Renal cortex interstitium (tissue), 11 donors: ENCODE results near the gene HTR7. TPM values are rescaled to one million over a fixed set of nuclear protein-coding genes. Genes with fewer than 3 reads are reported as not detected.
A peak's percentile ranks its signal among the peaks of the same experiment; 100 is the strongest.

Experiments used
- DNase-seq, 11 donors: peaks; one replicate each; pipeline ENCODE4 v3.0.0-alpha.2; 2013; ENCODE audit warnings: low read depth in 9 of 11, low spot score in 4 of 11; ENCODE audit errors: extremely low read depth in 1 of 11
- polyA plus RNA-seq, 3 donors: library from polyadenylated mRNA; unstranded; fragments of 120-200 nt; gene quantifications; one replicate each; pipeline ENCODE4 v1.2.1, GENCODE V29; 2013; ENCODE audit not compliant: insufficient read length in 3 of 3

Gene HTR7
- polyA plus RNA-seq, 3 donors: 0.50 to 0.88 (median 0.70) TPM

GRCh38 chr10:90775351-90776028, 82.3 kb downstream of the HTR7 start:
- no peak for DNase-seq

GRCh38 chr10:90769946-90770841, 87.6 kb downstream of the HTR7 start:
- no peak for DNase-seq

GRCh38 chr10:90751107-90751997, 106.5 kb downstream of the HTR7 start:
- peak in 7 of 11 donors; percentile 3 to 15 (median 10) for DNase-seq

GRCh38 chr10:90746829-90747228, 111.0 kb downstream of the HTR7 start:
- DNase-seq: no peak

- DNase-seq: no peak
These were observed 112.3 kb downstream of the HTR7 start for GRCh38 chr10:90745565-90745964.

GRCh38 chr10:90743291-90743690, 114.5 kb downstream of the HTR7 start:
- no peak for DNase-seq

GRCh38 chr10:90741926-90742565, 115.8 kb downstream of the HTR7 start:
- DNase-seq: peak in 1 of 11 donors; percentile 1

GRCh38 chr10:90740265-90740664, 117.6 kb downstream of the HTR7 start:
- DNase-seq: no peak

GRCh38 chr10:90738885-90739284, 119.0 kb downstream of the HTR7 start:
- DNase-seq: peak in 3 of 11 donors; percentile 12 to 28 (median 15)

GRCh38 chr10:90734415-90734814, 123.4 kb downstream of the HTR7 start:
- DNase-seq: no peak

- DNase-seq: no peak
These were observed 125.3 kb downstream of the HTR7 start for GRCh38 chr10:90732581-90732980.

- no peak for DNase-seq
These were observed 134.3 kb downstream of the HTR7 start for GRCh38 chr10:90723416-90724068.

- no peak for DNase-seq
These were observed 135.0 kb downstream of the HTR7 start for GRCh38 chr10:90722832-90723231.

- DNase-seq: peak in 1 of 11 donors; percentile 1
These were observed 139.7 kb downstream of the HTR7 start for GRCh38 chr10:90718182-90718581.

- no peak for DNase-seq
These were observed 145.3 kb downstream of the HTR7 start for GRCh38 chr10:90712529-90712928.

- no peak for DNase-seq
These were observed 148.1 kb downstream of the HTR7 start for GRCh38 chr10:90709727-90710126.

GRCh38 chr10:90707657-90708056, 150.2 kb downstream of the HTR7 start:
- DNase-seq: no peak

- no peak for DNase-seq
These were observed 156.4 kb downstream of the HTR7 start for GRCh38 chr10:90701428-90701827.
